ENCODE measurements around the gene HADHB. TPM values are rescaled to one million over a fixed set of nuclear protein-coding genes. Genes with fewer than 3 reads are reported as not detected.
"Not testable (repeated sequence)": the region's sequence is repeated elsewhere in the genome, so short reads cannot be mapped to it uniquely, and the experiment has no call there.

HADHB gene
- total RNA-seq, 1 donor from 2014 or later = 79.4 TPM

- Mint-ChIP-seq H3K4me3 (no peak overlapping the region), H3K9me3 (no peaks in the 10 kb centered on the region), H3K27ac (peak overlapping the region; percentile 38), H3K36me3 (no peaks in the 10 kb centered on the region), H3K27me3 (ENCODE audit: low read depth) (no peaks in the 10 kb centered on the region), H3K4me1 (peaks cover 20% of the 10 kb centered on the region)
- TF ChIP-seq CTCF (IDR thresholded peaks at IDR 0.05; ENCODE audit: unreplicated experiment) = no peak
- no peak for DNase-seq (ENCODE audit: low spot score in 2 of 2, unreplicated experiment in 2 of 2)
Measured at GRCh38 chr2:26317377-26318105, 72.8 kb downstream of the HADHB start.

- TF ChIP-seq CTCF (IDR thresholded peaks at IDR 0.05; ENCODE audit: unreplicated experiment) = no peak
- no peak for DNase-seq (ENCODE audit: low spot score in 2 of 2, unreplicated experiment in 2 of 2)
- Mint-ChIP-seq H3K4me3 (no peak overlapping the region), H3K27me3 (ENCODE audit: low read depth) (no peaks in the 10 kb centered on the region), H3K36me3 (no peaks in the 10 kb centered on the region), H3K4me1 (peaks cover 20% of the 10 kb centered on the region), H3K27ac (no peak overlapping the region), H3K9me3 (no peaks in the 10 kb centered on the region)
Measured at GRCh38 chr2:26318950-26319349, 74.2 kb downstream of the HADHB start.

- not testable (repeated sequence) for H3K4me3 Mint-ChIP-seq; H3K9me3 Mint-ChIP-seq; H3K4me1 Mint-ChIP-seq; H3K36me3 Mint-ChIP-seq; DNase-seq (ENCODE audit: low spot score in 2 of 2, unreplicated experiment in 2 of 2); H3K27ac Mint-ChIP-seq; H3K27me3 Mint-ChIP-seq (ENCODE audit: low read depth)
Measured at GRCh38 chr2:26324479-26324878, 79.7 kb downstream of the HADHB start.

- DNase-seq (ENCODE audit: low spot score in 2 of 2, unreplicated experiment in 2 of 2) = no peak
- TF ChIP-seq CTCF (IDR thresholded peaks at IDR 0.05; ENCODE audit: unreplicated experiment) = no peak
- Mint-ChIP-seq H3K4me1 (peaks cover 3% of the 10 kb centered on the region), H3K9me3 (no peaks in the 10 kb centered on the region), H3K27ac (no peak overlapping the region), H3K27me3 (ENCODE audit: low read depth) (no peaks in the 10 kb centered on the region), H3K36me3 (no peaks in the 10 kb centered on the region), H3K4me3 (no peak overlapping the region)
Measured at GRCh38 chr2:26324903-26325302, 80.2 kb downstream of the HADHB start.

GRCh38 chr2:26325851-26326250 is 81.1 kb downstream of the HADHB start:
- DNase-seq (ENCODE audit: low spot score in 2 of 2, unreplicated experiment in 2 of 2) = no peak
- no peaks in the 10 kb centered on the region for H3K9me3 Mint-ChIP-seq
- peaks cover 6% of the 10 kb centered on the region for H3K4me1 Mint-ChIP-seq
- no peak overlapping the region for H3K27ac Mint-ChIP-seq
- no peak for TF ChIP-seq CTCF (IDR thresholded peaks at IDR 0.05; ENCODE audit: unreplicated experiment)
- H3K27me3 Mint-ChIP-seq (ENCODE audit: low read depth) = no peaks in the 10 kb centered on the region
- no peak overlapping the region for H3K4me3 Mint-ChIP-seq
- H3K36me3 Mint-ChIP-seq = no peaks in the 10 kb centered on the region

- Mint-ChIP-seq H3K4me3 (no peak overlapping the region), H3K9me3 (no peaks in the 10 kb centered on the region), H3K36me3 (no peaks in the 10 kb centered on the region), H3K4me1 (peaks cover 6% of the 10 kb centered on the region), H3K27ac (no peak overlapping the region), H3K27me3 (ENCODE audit: low read depth) (no peaks in the 10 kb centered on the region)
- no peak for DNase-seq (ENCODE audit: low spot score in 2 of 2, unreplicated experiment in 2 of 2)
- TF ChIP-seq CTCF (IDR thresholded peaks at IDR 0.05; ENCODE audit: unreplicated experiment) = no peak
Measured at GRCh38 chr2:26326514-26326913, 81.8 kb downstream of the HADHB start.
